ENCODE results near the gene BRINP2.

The BRINP2 gene

GRCh38 chr1:177278626-177279390, 108.0 kb downstream of the BRINP2 start:
- no peak overlapping the region for H3K4me3 ChIP-seq
- DNase-seq (ENCODE audit: low spot score), result no peak
- no peak overlapping the region for H3K27ac ChIP-seq
- TF ChIP-seq CTCF (IDR thresholded peaks at IDR 0.05), result no peak

DNA sequence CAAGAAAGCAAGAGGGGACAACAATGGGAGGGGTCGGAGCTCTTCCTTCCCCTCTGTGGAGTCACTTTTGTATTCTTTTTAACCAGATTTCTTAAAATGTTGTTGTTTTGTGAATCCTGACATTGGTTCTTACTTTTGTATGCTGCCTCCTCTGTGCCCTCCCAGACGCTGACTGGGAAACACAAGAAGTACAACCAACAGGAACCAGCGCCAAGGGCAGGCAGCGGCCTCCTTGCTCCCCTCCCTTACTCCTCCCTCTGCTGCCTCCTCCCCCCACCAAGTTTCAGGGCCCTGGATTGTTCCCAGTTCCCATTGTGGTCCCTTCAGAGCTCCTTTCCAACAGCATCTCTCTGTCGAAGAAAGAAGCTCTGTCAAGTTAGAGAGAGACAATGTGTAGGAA, 111.1 kb downstream of the BRINP2 start:
- H3K27ac ChIP-seq, result no peak overlapping the region
- DNase-seq (ENCODE audit: low spot score), result no peak
- no peak overlapping the region for H3K4me3 ChIP-seq
- no peak for TF ChIP-seq CTCF (IDR thresholded peaks at IDR 0.05)

DNA sequence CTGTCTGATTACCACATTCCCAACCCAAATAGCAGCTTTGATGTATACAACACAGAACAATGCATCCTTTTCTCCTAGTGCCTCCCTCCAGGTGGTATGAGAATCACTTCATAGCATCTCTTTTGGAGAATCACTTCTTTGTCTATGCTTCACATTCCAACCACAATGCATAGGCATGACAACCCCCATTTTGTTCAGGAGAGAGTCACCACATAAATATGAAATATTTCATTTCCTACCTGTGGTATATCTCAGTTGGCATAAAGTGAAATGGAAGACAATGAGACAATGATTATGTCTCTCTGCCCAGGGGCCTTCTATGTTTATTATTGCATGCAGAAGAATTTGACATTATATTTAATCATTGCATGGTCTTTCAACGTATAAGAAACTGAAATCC, 112.2 kb downstream of the BRINP2 start:
- DNase-seq (ENCODE audit: low spot score), result no peak
- Histone ChIP-seq H3K4me3 (no peak overlapping the region), H3K27ac (no peak overlapping the region)
- TF ChIP-seq CTCF (IDR thresholded peaks at IDR 0.05), result no peak

GRCh38 chr1:177283380-177283779, 112.6 kb downstream of the BRINP2 start:
- Histone ChIP-seq H3K27ac (no peak overlapping the region), H3K4me3 (no peak overlapping the region)
- no peak for TF ChIP-seq CTCF (IDR thresholded peaks at IDR 0.05)
- no peak for DNase-seq (ENCODE audit: low spot score)

- no peak overlapping the region for H3K27ac ChIP-seq
- no peak overlapping the region for H3K4me3 ChIP-seq
- no peak for TF ChIP-seq CTCF (IDR thresholded peaks at IDR 0.05)
- DNase-seq (ENCODE audit: low spot score), result no peak
These were observed 115.6 kb downstream of the BRINP2 start for GRCh38 chr1:177286396-177286795.

- DNase-seq (ENCODE audit: low spot score), result no peak
- Histone ChIP-seq H3K4me3 (no peak overlapping the region), H3K27ac (no peak overlapping the region)
- no peak for TF ChIP-seq CTCF (IDR thresholded peaks at IDR 0.05)
These were observed 116.5 kb downstream of the BRINP2 start for GRCh38 chr1:177287270-177287669.

DNA sequence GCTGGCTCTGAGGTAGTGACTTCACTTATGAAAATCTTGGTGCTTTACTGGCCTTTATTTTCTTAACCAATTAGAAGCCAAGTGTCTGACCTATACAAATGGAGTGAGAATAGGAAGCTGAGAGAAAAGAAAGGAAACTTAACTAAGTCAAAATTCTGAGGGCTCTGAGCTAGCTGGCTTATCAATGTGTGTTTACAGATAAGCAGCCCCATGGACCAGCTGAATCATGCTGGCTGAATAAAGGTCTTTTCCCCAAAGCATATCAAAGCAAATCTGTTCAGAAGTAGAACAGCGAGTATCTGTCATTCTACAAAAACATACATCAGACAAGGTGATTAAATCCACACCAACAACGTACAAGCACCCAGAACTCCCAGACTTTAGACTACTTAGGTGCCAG, 117.2 kb downstream of the BRINP2 start:
- no peak overlapping the region for H3K27ac ChIP-seq
- DNase-seq (ENCODE audit: low spot score), result no peak
- no peak overlapping the region for H3K4me3 ChIP-seq
- TF ChIP-seq CTCF (IDR thresholded peaks at IDR 0.05), result no peak
